HepG2 (cell line): ENCODE data around the gene HARS2. TPM values are rescaled to one million over a fixed set of nuclear protein-coding genes. Genes with fewer than 3 reads are reported as not detected.

Experiments
- AGO2 ChIP-seq: fragments of 200-400 bp; formaldehyde crosslinking; optimal IDR thresholded peaks from 2 replicates; pipeline ENCODE3; 2017; ENCODE audit warnings: mild to moderate bottlenecking, low read depth, low read length, moderate library complexity
- ATF1 ChIP-seq: IDR thresholded peaks from 2 replicates; pipeline ENCODE4 v1.6.1; 2016; ENCODE audit warnings: mild to moderate bottlenecking, control low read depth
- ATM ChIP-seq: fragments of 450-650 bp; IDR thresholded peaks from 2 replicates; pipeline ENCODE4 v1.7.1; 2017; ENCODE audit warnings: mild to moderate bottlenecking, borderline replicate concordance
- BRD4 ChIP-seq: sonication (generic); formaldehyde crosslinking; IDR thresholded peaks from 2 replicates; pipeline ENCODE4 v1.4.0; 2020; ENCODE audit warnings: missing genetic modification reagents
- CCAR2 ChIP-seq: fragments of 200-400 bp; formaldehyde crosslinking; optimal IDR thresholded peaks from 2 replicates; pipeline ENCODE3; 2018; ENCODE audit warnings: low read depth, mild to moderate bottlenecking, low read length, moderate library complexity
- E2F5 ChIP-seq: sonication (generic); formaldehyde crosslinking; conservative IDR thresholded peaks from 2 replicates; pipeline ENCODE4 v1.4.0; 2020; ENCODE audit warnings: missing genetic modification reagents
- HOMEZ ChIP-seq: IDR thresholded peaks from 2 replicates; pipeline ENCODE4 v1.6.1; 2016; ENCODE audit warnings: low read depth
- HOXA9 ChIP-seq: sonication (generic); formaldehyde crosslinking; IDR thresholded peaks from 2 replicates; pipeline ENCODE4 v1.8.1; 2022; ENCODE audit warnings: missing genetic modification reagents, mild to moderate bottlenecking, moderate library complexity, borderline replicate concordance
- KDM2A ChIP-seq: sonication (generic); formaldehyde crosslinking; IDR thresholded peaks from 2 replicates; pipeline ENCODE4 v1.4.0; 2020; ENCODE audit warnings: low read depth, missing genetic modification reagents, borderline replicate concordance
- KLF13 ChIP-seq: sonication (generic); formaldehyde crosslinking; IDR thresholded peaks from 2 replicates; pipeline ENCODE4 v1.4.0; 2020; ENCODE audit warnings: mild to moderate bottlenecking, missing genetic modification reagents
- KMT2B ChIP-seq: IDR thresholded peaks from 2 replicates; pipeline ENCODE4 v1.6.1; 2016; ENCODE audit warnings: missing genetic modification reagents, missing compliant biosample characterization
- LBX2 ChIP-seq: sonication (generic); formaldehyde crosslinking; IDR thresholded peaks from 2 replicates; pipeline ENCODE4 v1.5.0; 2020; ENCODE audit warnings: missing genetic modification reagents, mild to moderate bottlenecking, borderline replicate concordance
- MXD4 ChIP-seq: IDR thresholded peaks from 2 replicates; pipeline ENCODE4 v1.6.1; 2016; ENCODE audit warnings: mild to moderate bottlenecking, missing biosample characterization, missing genetic modification reagents
- MZF1 ChIP-seq: sonication (generic); formaldehyde crosslinking; IDR thresholded peaks from 2 replicates; pipeline ENCODE4 v1.8.1; 2023; ENCODE audit warnings: mild to moderate bottlenecking, missing genetic modification reagents, borderline replicate concordance
- NCOA5 ChIP-seq: sonication (generic); formaldehyde crosslinking; IDR thresholded peaks from 2 replicates; pipeline ENCODE4 v1.4.0; 2020; ENCODE audit warnings: missing genetic modification reagents
- RFX3 ChIP-seq: IDR thresholded peaks from 2 replicates; pipeline ENCODE4 v1.6.1; 2016; ENCODE audit warnings: missing biosample characterization, missing genetic modification reagents
- RNF2 ChIP-seq: fragments of 450-650 bp; conservative IDR thresholded peaks from 2 replicates; pipeline ENCODE4 v1.6.1; 2016; ENCODE audit warnings: low read depth
- SMAD1 ChIP-seq: sonication (generic); formaldehyde crosslinking; IDR thresholded peaks from 2 replicates; pipeline ENCODE4 v1.4.0; 2020; ENCODE audit warnings: missing genetic modification reagents, low read depth, mild to moderate bottlenecking, borderline replicate concordance
- SRY ChIP-seq: sonication (generic); formaldehyde crosslinking; IDR thresholded peaks from 2 replicates; pipeline ENCODE4 v1.8.0; 2022; ENCODE audit warnings: mild to moderate bottlenecking, missing genetic modification reagents
- SUZ12 ChIP-seq: fragments of 150-350 bp; IDR thresholded peaks from 2 replicates; pipeline ENCODE4 v1.6.1; 2014; ENCODE audit warnings: low read depth, low read length
- TRIM24 ChIP-seq: sonication (generic); formaldehyde crosslinking; IDR thresholded peaks from 2 replicates; pipeline ENCODE4 v1.8.0; 2022; ENCODE audit warnings: mild to moderate bottlenecking, missing genetic modification reagents
- YEATS4 ChIP-seq: sonication (generic); formaldehyde crosslinking; IDR thresholded peaks from 2 replicates; pipeline ENCODE4 v1.4.0; 2020; ENCODE audit warnings: missing genetic modification reagents, borderline replicate concordance
- ZBTB21 ChIP-seq: sonication (generic); formaldehyde crosslinking; IDR thresholded peaks from 2 replicates; pipeline ENCODE4 v1.4.0; 2020; ENCODE audit warnings: missing genetic modification reagents
- ZMAT5 ChIP-seq: sonication (generic); formaldehyde crosslinking; IDR thresholded peaks from 2 replicates; pipeline ENCODE4 v1.5.0; 2020; ENCODE audit warnings: mild to moderate bottlenecking, low read depth, missing genetic modification reagents, borderline replicate concordance
- ZNF496 ChIP-seq: sonication (generic); formaldehyde crosslinking; IDR thresholded peaks from 2 replicates; pipeline ENCODE4 v1.8.1; 2023; ENCODE audit warnings: mild to moderate bottlenecking, moderate library complexity, missing genetic modification reagents; ENCODE audit not compliant: insufficient replicate concordance
- ZNF547 ChIP-seq: sonication (generic); formaldehyde crosslinking; IDR thresholded peaks from 2 replicates; pipeline ENCODE4 v1.5.1; 2020; ENCODE audit warnings: mild to moderate bottlenecking, missing genetic modification reagents
- ZNF616 ChIP-seq: sonication (generic); formaldehyde crosslinking; IDR thresholded peaks from 2 replicates; pipeline ENCODE4 v1.5.0; 2020; ENCODE audit warnings: low read depth, mild to moderate bottlenecking, missing genetic modification reagents
- ZNF766 ChIP-seq: sonication (generic); formaldehyde crosslinking; IDR thresholded peaks from 2 replicates; pipeline ENCODE4 v1.5.0; 2020; ENCODE audit warnings: missing genetic modification reagents, borderline replicate concordance
- ZNF790 ChIP-seq: sonication (generic); formaldehyde crosslinking; IDR thresholded peaks from 2 replicates; pipeline ENCODE4 v1.8.0; 2022; ENCODE audit warnings: missing genetic modification reagents, mild to moderate bottlenecking, borderline replicate concordance
- polyA plus RNA-seq, 8 experiments: library from polyadenylated mRNA; depleted of rRNA in 3 of 8; stranded (reverse) in 7 of 8; unstranded in 1 of 8; fragments of >200 nt; fragmentation: Illumina TruSeq in 4 of 8; extraction: Trizol in 4 of 8; gene quantifications; 2 replicates each; pipeline versions ENCODE4 v1.2.1 to v1.2.3, GENCODE V29; 2011 to 2016; ENCODE audit warnings: low read depth in 4 of 8, missing spikeins in 1 of 8, mixed read lengths in 1 of 8; ENCODE audit not compliant: insufficient read depth in 1 of 8
- total RNA-seq, 5 experiments: library from RNA; depleted of rRNA; stranded (reverse); fragments of >200 nt; fragmentation: Illumina TruSeq; extraction: Trizol; gene quantifications; 2 replicates each; pipeline ENCODE4 v1.2.3, GENCODE V29; 2016; ENCODE audit warnings: low read depth in 1 of 5

Gene HARS2
- total and polyA plus RNA-seq, 2 of the 13 experiments (the other 11 are each of a cell fraction or from before 2014, with no cell fraction given), result 17.9 to 25.8 TPM

- TF ChIP-seq CCAR2 (no peak), TRIM24 (CRISPR knock-in tag) (no peak), KDM2A (CRISPR knock-in tag) (peak; percentile 61), YEATS4 (no peak; the same call in 1 of the 2 replicates), ZNF616 (CRISPR knock-in tag) (no peak), MZF1 (CRISPR knock-in tag) (no peak), AGO2 (no peak), ZNF790 (CRISPR knock-in tag) (no peak), ZBTB21 (CRISPR knock-in tag) (peak; percentile 80), SMAD1 (CRISPR knock-in tag) (0 out of 2 replicates have a peak, but pooled peaks have one; percentile 29), SUZ12 (no peak), KMT2B (CRISPR knock-in tag) (peak; percentile 67), ZNF496 (CRISPR knock-in tag) (no peak), BRD4 (CRISPR knock-in tag) (no peak), ATM (no peak), LBX2 (no peak), HOMEZ (CRISPR knock-in tag) (no peak), RNF2 (no peak), E2F5 (CRISPR knock-in tag) (no peak), HOXA9 (CRISPR knock-in tag) (no peak), ZNF766 (peak; percentile 75), ZNF547 (CRISPR knock-in tag) (no peak), SRY (no peak), NCOA5 (CRISPR knock-in tag) (no peak), ATF1 (CRISPR knock-in tag) (peak; percentile 94), KLF13 (CRISPR knock-in tag) (no peak), ZMAT5 (CRISPR knock-in tag) (no peak), RFX3 (CRISPR knock-in tag) (0 out of 2 replicates have a peak, but pooled peaks have one; percentile 15), MXD4 (CRISPR knock-in tag) (peak; percentile 60)
Measured at GRCh38 chr5:140710899-140711552, 19.8 kb downstream of the HARS2 start (continued).
